GM21786 (cell line): ENCODE results near the gene HAUS6.
"Not testable (repeated sequence)": the region's sequence is repeated elsewhere in the genome, so short reads cannot be mapped to it uniquely, and the experiment has no call there.

ENCODE experiments used
- ATAC-seq: cut with Tn5 transposase; IDR thresholded peaks from one replicate; pipeline ENCODE4 v1.9.1; 2021; ENCODE audit not compliant: unreplicated experiment

Gene HAUS6

GRCh38 chr9:19117039-19117716 is 14.5 kb upstream of the HAUS6 start:
- ATAC-seq = no peak

GRCh38 chr9:19116107-19116790 is 13.5 kb upstream of the HAUS6 start:
- no peak for ATAC-seq

- no peak for ATAC-seq
Observed at GRCh38 chr9:19114680-19115270, 12.1 kb upstream of the HAUS6 start.

GRCh38 chr9:19113964-19114679 is 11.4 kb upstream of the HAUS6 start:
- ATAC-seq = no peak

- not testable (repeated sequence) for ATAC-seq
Observed at GRCh38 chr9:19113064-19113611, 10.4 kb upstream of the HAUS6 start.

- ATAC-seq = no peak
Observed at GRCh38 chr9:19108038-19108437, 5.3 kb upstream of the HAUS6 start.

- no peak for ATAC-seq
Observed at GRCh38 chr9:19104515-19105282, 2.0 kb upstream of the HAUS6 start.

GRCh38 chr9:19102181-19102630 is 498 bp downstream of the HAUS6 start:
- ATAC-seq = peak; percentile 26

- no peak for ATAC-seq
Observed at GRCh38 chr9:19101203-19101602, 1.5 kb downstream of the HAUS6 start.

GRCh38 chr9:19097431-19097830 is 5.3 kb downstream of the HAUS6 start:
- ATAC-seq = not testable (repeated sequence)

- no peak for ATAC-seq
Observed at GRCh38 chr9:19087106-19088000, 15.4 kb downstream of the HAUS6 start.

- ATAC-seq = no peak
Observed at GRCh38 chr9:19085295-19085694, 17.4 kb downstream of the HAUS6 start.

- no peak for ATAC-seq
Observed at GRCh38 chr9:19074836-19075235, 27.9 kb downstream of the HAUS6 start.

GRCh38 chr9:19074229-19074628 is 28.5 kb downstream of the HAUS6 start:
- no peak for ATAC-seq

GRCh38 chr9:19057033-19057432 is 45.7 kb downstream of the HAUS6 start:
- no peak for ATAC-seq

GRCh38 chr9:19050637-19051591 is 51.8 kb downstream of the HAUS6 start:
- no peak for ATAC-seq

GRCh38 chr9:19049917-19050636 is 52.6 kb downstream of the HAUS6 start:
- no peak for ATAC-seq
